ENCODE results near the gene SEMA4A. TPM values are rescaled to one million over a fixed set of nuclear protein-coding genes. Genes with fewer than 3 reads are reported as not detected.
"Not testable (repeated sequence)": the region's sequence is repeated elsewhere in the genome, so short reads cannot be mapped to it uniquely, and the experiment has no call there.

SEMA4A gene
- polyA plus RNA-seq, 1 of the 3 experiments (the other 2 are of a cell fraction), result 1.3 TPM

GRCh38 chr1:156119503-156120209, 33.7 kb upstream of the SEMA4A start:
- Histone ChIP-seq H3K4me1 (ENCODE audit: control insufficient read depth in 1 of 2, insufficient read depth in 2 of 2, low read depth in 1 of 2, low read length in 1 of 2) (peaks cover 61 to 62% of the 10 kb centered on the region in 2 experiments), H3K9me3 (no peaks in the 10 kb centered on the region), H3K27ac (ENCODE audit: low read depth in 2 of 2, low read length in 1 of 2) (peak overlapping the region; percentile 43 to 100), H4K20me1 (ENCODE audit: insufficient read depth) (peaks cover 97% of the 10 kb centered on the region), H3K79me2 (ENCODE audit: insufficient read depth) (peaks cover 100% of the 10 kb centered on the region), H3K27me3 (ENCODE audit: insufficient read depth) (no peaks in the 10 kb centered on the region), H3K4me3 (ENCODE audit: low read depth in 2 of 2, low read length in 1 of 2) (peak overlapping the region in 1 of 2 experiments; percentile 94; a peak in 2 of 4 replicates), H3K9ac (peak overlapping the region; percentile 100), H3F3A (replicated peaks; ENCODE audit: insufficient read depth) (peaks cover 81% of the 10 kb centered on the region), H3K9me2 (no peaks in the 10 kb centered on the region), H3K4me2 (peak overlapping the region; percentile 95), H2AFZ (ENCODE audit: low read depth) (no peak overlapping the region), H3K36me3 (replicated peaks in 1 of 2; ENCODE audit: control insufficient read depth in 1 of 2, insufficient read depth in 2 of 2, low read length in 1 of 2) (peaks cover 0 to 45% of the 10 kb centered on the region in 2 experiments)
- no peak for DNase-seq
- ChIA-PET CTCF (interaction anchor here (1.0 to 40.5 kb wide), 7 partner anchors 10 to 869 kb away, joined by 3 to 1559 read pairs (median 4); partner anchors contain the start of gene MEX3A), POLR2A (no interaction called here)
- 36% methylated on average over 3 of the region's 3 CpGs for WGBS (ENCODE audit: low lambda C conversion rate)
- TF ChIP-seq FOXJ3 (CRISPR knock-in tag; IDR thresholded peaks at IDR 0.05) (no peak), EP300 (IDR thresholded peaks at IDR 0.05; ENCODE audit: borderline replicate concordance in 1 of 2, low read depth in 1 of 2, low read length in 1 of 2) (0 out of 4 replicates have a peak, but pooled peaks of 1 of the 2 experiments have one; percentile 11), FOSL2 (IDR thresholded peaks at IDR 0.05; ENCODE audit: borderline replicate concordance, low read depth) (peak; percentile 38; the same call in 1 of the 2 replicates), TCF12 (IDR thresholded peaks at IDR 0.05) (peak; percentile 65; the same call in 1 of the 2 replicates), JUND (IDR thresholded peaks at IDR 0.05) (peak; percentile 38), RFX5 (IDR thresholded peaks at IDR 0.05; ENCODE audit: low read length) (no peak), CHD2 (IDR thresholded peaks at IDR 0.05; ENCODE audit: low read length, partially characterized antibody) (no peak)

DNA sequence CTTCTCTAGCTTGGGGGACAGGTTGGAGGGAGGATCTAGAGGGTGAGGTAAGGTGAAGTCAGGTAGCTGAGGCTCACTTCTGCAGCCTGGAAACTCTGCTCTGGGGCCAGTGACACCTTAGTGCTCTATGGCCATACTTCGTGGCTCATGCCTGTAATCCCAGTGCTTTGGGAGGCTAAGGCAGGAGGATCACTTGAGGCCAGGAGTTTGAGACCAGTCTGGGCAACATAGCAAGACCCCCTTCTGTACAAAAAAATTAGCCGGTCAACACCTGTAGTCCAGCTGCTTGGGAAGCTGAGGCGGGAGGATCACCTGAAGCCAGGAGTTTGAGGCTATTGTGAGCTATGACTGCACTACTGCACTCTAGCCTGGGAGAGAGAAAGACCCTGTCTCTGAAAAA, 33.1 kb upstream of the SEMA4A start:
- no peak for DNase-seq
- Histone ChIP-seq H3F3A (replicated peaks; ENCODE audit: insufficient read depth) (peaks cover 82% of the 10 kb centered on the region), H3K27me3 (ENCODE audit: insufficient read depth) (no peaks in the 10 kb centered on the region), H3K79me2 (ENCODE audit: insufficient read depth) (peaks cover 100% of the 10 kb centered on the region), H4K20me1 (ENCODE audit: insufficient read depth) (peaks cover 94% of the 10 kb centered on the region), H3K9me3 (no peaks in the 10 kb centered on the region), H3K4me1 (ENCODE audit: control insufficient read depth in 1 of 2, insufficient read depth in 2 of 2, low read depth in 1 of 2, low read length in 1 of 2) (peaks cover 68% of the 10 kb centered on the region in 2 experiments), H3K9me2 (no peaks in the 10 kb centered on the region), H2AFZ (ENCODE audit: low read depth) (no peak overlapping the region), H3K36me3 (replicated peaks in 1 of 2; ENCODE audit: control insufficient read depth in 1 of 2, insufficient read depth in 2 of 2, low read length in 1 of 2) (peaks cover 0 to 43% of the 10 kb centered on the region in 2 experiments), H3K9ac (peak overlapping the region; percentile 97; the same call in 1 of the 2 replicates), H3K27ac (ENCODE audit: low read depth in 2 of 2, low read length in 1 of 2) (peak overlapping the region; percentile 43 to 100), H3K4me2 (peak overlapping the region; percentile 95), H3K4me3 (ENCODE audit: low read depth in 2 of 2, low read length in 1 of 2) (peak overlapping the region in 1 of 2 experiments; percentile 94; a peak in 2 of 4 replicates)
- POLR2A ChIA-PET, result no interaction called here
- WGBS (ENCODE audit: low lambda C conversion rate), result 100% methylated on average over 3 of the region's 3 CpGs
- no peak for TF ChIP-seq NFIC (IDR thresholded peaks at IDR 0.05; ENCODE audit: borderline replicate concordance)
- TF ChIP-seq YY1 (IDR thresholded peaks at IDR 0.05; ENCODE audit: low read depth), result no peak
- no peak for TF ChIP-seq ELF1 (IDR thresholded peaks at IDR 0.05)
- no peak for TF ChIP-seq EP300 (IDR thresholded peaks at IDR 0.05; ENCODE audit: borderline replicate concordance in 1 of 2, low read depth in 1 of 2, low read length in 1 of 2)
- TF ChIP-seq POLR2AphosphoS5 (IDR thresholded peaks at IDR 0.05; ENCODE audit: low read depth, low read length), result no peak
- no peak for TF ChIP-seq TCF12 (IDR thresholded peaks at IDR 0.05)
- TF ChIP-seq MAX (IDR thresholded peaks at IDR 0.05; ENCODE audit: low read depth), result no peak
- no peak for TF ChIP-seq FOXM1 (IDR thresholded peaks at IDR 0.05; ENCODE audit: low read depth)
- no peak for TF ChIP-seq REST (IDR thresholded peaks at IDR 0.05; ENCODE audit: low read depth, low read length)
- TF ChIP-seq RCOR1 (IDR thresholded peaks at IDR 0.05; ENCODE audit: low read length), result no peak
- no peak for TF ChIP-seq FOXJ3 (CRISPR knock-in tag; IDR thresholded peaks at IDR 0.05)
- no peak for TF ChIP-seq TEAD4 (IDR thresholded peaks at IDR 0.05; ENCODE audit: borderline replicate concordance, insufficient read depth)
- TF ChIP-seq CHD2 (IDR thresholded peaks at IDR 0.05; ENCODE audit: low read length, partially characterized antibody), result no peak
- CTCF ChIA-PET, result interaction anchor here (1.1 to 40.5 kb wide), 4 partner anchors 10 to 870 kb away, joined by 3 to 1559 read pairs (median 70); partner anchors contain the start of gene MEX3A

DNA sequence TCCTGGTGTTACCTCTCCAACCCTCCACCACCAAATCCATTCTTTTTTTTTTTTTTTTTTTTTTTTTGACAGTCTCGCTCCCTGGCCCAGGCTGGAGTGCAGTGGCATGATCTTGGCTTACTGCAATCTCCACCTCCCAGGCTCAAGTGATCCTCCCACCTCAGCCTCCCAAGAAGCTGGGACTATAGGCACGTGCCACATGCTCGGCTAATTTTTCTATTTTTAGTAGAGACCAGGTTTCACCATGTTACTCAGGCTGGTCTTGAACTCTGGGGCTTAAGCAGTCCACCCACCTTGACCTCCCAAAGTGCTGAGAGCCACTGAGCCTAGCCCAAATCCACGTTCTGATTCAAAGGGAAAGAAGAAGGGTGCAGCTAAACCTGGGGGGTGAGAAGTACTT, 32.4 kb upstream of the SEMA4A start:
- H3K4me2 ChIP-seq, result peak overlapping the region; percentile 95
- peak overlapping the region; percentile 97; the same call in 1 of the 2 replicates for H3K9ac ChIP-seq
- H3K27me3 ChIP-seq (ENCODE audit: insufficient read depth); H3K9me3 ChIP-seq; POLR2A ChIA-PET; H2AFZ ChIP-seq (ENCODE audit: low read depth); DNase-seq; H3K9me2 ChIP-seq: not testable (repeated sequence)
- peak overlapping the region in 1 of 2 experiments; percentile 94; a peak in 1 of 4 replicates for H3K4me3 ChIP-seq (ENCODE audit: low read depth in 2 of 2, low read length in 1 of 2)
- peaks cover 87% of the 10 kb centered on the region for H4K20me1 ChIP-seq (ENCODE audit: insufficient read depth)
- peak overlapping the region; percentile 98 to 100 for H3K27ac ChIP-seq (ENCODE audit: low read depth in 2 of 2, low read length in 1 of 2)
- peaks cover 65 to 71% of the 10 kb centered on the region in 2 experiments for H3K4me1 ChIP-seq (ENCODE audit: control insufficient read depth in 1 of 2, insufficient read depth in 2 of 2, low read depth in 1 of 2, low read length in 1 of 2)
- WGBS (ENCODE audit: low lambda C conversion rate), result 49% methylated on average over 4 of the region's 4 CpGs
- peaks cover 0 to 38% of the 10 kb centered on the region in 2 experiments for H3K36me3 ChIP-seq (replicated peaks in 1 of 2; ENCODE audit: control insufficient read depth in 1 of 2, insufficient read depth in 2 of 2, low read length in 1 of 2)
- H3F3A ChIP-seq (replicated peaks; ENCODE audit: insufficient read depth), result peaks cover 88% of the 10 kb centered on the region
- peaks cover 98% of the 10 kb centered on the region for H3K79me2 ChIP-seq (ENCODE audit: insufficient read depth)
- CTCF ChIA-PET, result interaction anchor here (0.7 to 40.5 kb wide), 4 partner anchors 9 to 132 kb away, joined by 3 to 1559 read pairs (median 70); partner anchors contain the start of gene MEX3A
